ENCODE data around the gene GPSM1.

GRCh38 chr9:136289651-136290507 lies 37.5 kb upstream of the GPSM1 start:
- TF ChIP-seq POLR2AphosphoS5 (IDR thresholded peaks at IDR 0.05; ENCODE audit: borderline replicate concordance, low read depth, low read length) (no peak), EZH2 (IDR thresholded peaks at IDR 0.05) (no peak)
